Lower leg skin (tissue), 4 donors: ENCODE measurements around the gene POLR3C. TPM values are rescaled to one million over a fixed set of nuclear protein-coding genes. Genes with fewer than 3 reads are reported as not detected.

Source experiments
- DNase-seq, 2 donors: peaks; one replicate each; pipeline ENCODE4 v3.0.0-alpha.2; 2019; ENCODE audit warnings: low spot score in 2 of 2
- H3K4me3 ChIP-seq: fragments of 200-600 bp; sonication (generic); 2 replicates; pipeline ENCODE4 v1.5.1; 2017; ENCODE audit warnings: mild to moderate bottlenecking, low read depth; ENCODE audit not compliant: poor library complexity, severe bottlenecking
- POLR2A ChIP-seq, 2 donors: fragments of 450-650 bp; IDR thresholded peaks; one replicate each; pipeline ENCODE4 v1.6.1; 2016 to 2017; ENCODE audit warnings: antibody characterized with exemption in 2 of 2, mild to moderate bottlenecking in 1 of 2, moderate library complexity in 1 of 2
- WGBS, 2 donors: methylation state at CpG; one replicate each; pipeline ENCODE4 v1.1.5; 2018; 5-methylcytosine and 5-hydroxymethylcytosine counted together
- intact Hi-C: fragments of 100-400 bp; cut with DNase I; formaldehyde crosslinking; loops from one replicate; pipeline ENCODE4 v1.15.0; 2023; ENCODE audit warnings: low total_unique reads
- total RNA-seq, 4 donors: library from RNA; depleted of rRNA; stranded (reverse); fragments of >200 nt; gene quantifications; one replicate each; pipeline ENCODE4 v1.1.0, GENCODE V29; 2016
- TF ChIP-seq, protein P1 (sequence below), 3 donors: fragments of 450-650 bp; IDR thresholded peaks; one replicate each; pipeline ENCODE4 v1.5.1; 2016; ENCODE audit warnings: antibody characterized with exemption in 3 of 3, mild to moderate bottlenecking in 3 of 3, moderate library complexity in 2 of 3

Gene POLR3C
- total RNA-seq, 4 donors from 2014 or later: 25.1 to 31.3 (median 27.0) TPM

DNA sequence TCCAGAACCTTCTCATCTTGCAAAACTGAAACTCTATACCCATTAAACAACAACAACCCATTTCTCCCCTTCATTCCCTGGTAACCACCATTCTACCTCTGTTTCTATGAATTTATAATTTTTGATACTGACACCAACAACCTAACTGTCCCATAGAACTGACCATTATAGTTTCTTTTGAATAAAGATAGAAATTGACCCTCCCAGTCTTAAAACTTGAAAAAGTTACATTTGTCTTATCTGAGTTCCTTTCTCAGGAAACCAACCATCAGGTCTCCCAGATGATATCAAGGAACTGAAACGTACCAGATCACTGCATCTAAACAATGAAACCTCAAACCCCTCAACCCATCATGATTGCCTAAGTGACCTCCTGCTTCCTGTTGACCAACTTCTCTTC is 27.2 kb upstream of the POLR3C start:
- 0 to 80% methylated on average over 1 of the region's 1 CpG for WGBS, 2 donors
- TF ChIP-seq, protein P1, sequence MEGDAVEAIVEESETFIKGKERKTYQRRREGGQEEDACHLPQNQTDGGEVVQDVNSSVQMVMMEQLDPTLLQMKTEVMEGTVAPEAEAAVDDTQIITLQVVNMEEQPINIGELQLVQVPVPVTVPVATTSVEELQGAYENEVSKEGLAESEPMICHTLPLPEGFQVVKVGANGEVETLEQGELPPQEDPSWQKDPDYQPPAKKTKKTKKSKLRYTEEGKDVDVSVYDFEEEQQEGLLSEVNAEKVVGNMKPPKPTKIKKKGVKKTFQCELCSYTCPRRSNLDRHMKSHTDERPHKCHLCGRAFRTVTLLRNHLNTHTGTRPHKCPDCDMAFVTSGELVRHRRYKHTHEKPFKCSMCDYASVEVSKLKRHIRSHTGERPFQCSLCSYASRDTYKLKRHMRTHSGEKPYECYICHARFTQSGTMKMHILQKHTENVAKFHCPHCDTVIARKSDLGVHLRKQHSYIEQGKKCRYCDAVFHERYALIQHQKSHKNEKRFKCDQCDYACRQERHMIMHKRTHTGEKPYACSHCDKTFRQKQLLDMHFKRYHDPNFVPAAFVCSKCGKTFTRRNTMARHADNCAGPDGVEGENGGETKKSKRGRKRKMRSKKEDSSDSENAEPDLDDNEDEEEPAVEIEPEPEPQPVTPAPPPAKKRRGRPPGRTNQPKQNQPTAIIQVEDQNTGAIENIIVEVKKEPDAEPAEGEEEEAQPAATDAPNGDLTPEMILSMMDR (IDR thresholded peaks at IDR 0.05): no peak
- no peak for TF ChIP-seq POLR2A (IDR thresholded peaks at IDR 0.05)

GRCh38 chr1:145799806-145800205 is 24.2 kb upstream of the POLR3C start:
- TF ChIP-seq, protein P1 (IDR thresholded peaks at IDR 0.05): no peak
- no peak for TF ChIP-seq POLR2A (IDR thresholded peaks at IDR 0.05)
- DNase-seq: no peak
- intact Hi-C loops: no loop called here
- no peak overlapping the region for H3K4me3 ChIP-seq
- 85 to 90% methylated on average over 2 of the region's 2 CpGs for WGBS, 2 donors

More for the DNA sequence above, 27.2 kb upstream of the POLR3C start:
- DNase-seq: no peak
- intact Hi-C loops: no loop called here
- H3K4me3 ChIP-seq: no peak overlapping the region

- intact Hi-C loops: no loop called here
- TF ChIP-seq POLR2A (IDR thresholded peaks at IDR 0.05): no peak
- TF ChIP-seq, protein P1 (IDR thresholded peaks at IDR 0.05): no peak
- 54 to 57% methylated on average over 3 of the region's 3 CpGs for WGBS, 2 donors
- no peak overlapping the region for H3K4me3 ChIP-seq
- DNase-seq: no peak
These were observed 19.6 kb upstream of the POLR3C start for GRCh38 chr1:145804235-145805045.

DNA sequence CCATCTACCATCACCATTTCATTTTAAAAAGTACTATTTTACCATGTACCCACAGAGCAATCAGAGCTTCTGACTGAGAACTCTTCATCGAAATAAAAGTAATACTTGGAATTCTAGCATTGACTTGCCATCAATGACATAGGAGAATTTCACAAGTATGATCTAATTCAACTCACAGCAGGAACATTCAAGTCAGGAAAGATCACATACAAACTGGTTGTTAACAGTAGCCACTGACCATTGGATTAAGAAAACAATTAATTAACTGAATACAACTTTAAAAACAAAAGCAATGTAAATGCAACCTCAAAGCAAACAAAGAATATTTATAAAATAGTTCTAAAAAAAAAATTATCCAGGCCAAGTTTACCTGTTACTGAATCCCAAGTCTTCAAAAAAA is 18.9 kb upstream of the POLR3C start:
- 66 to 80% methylated on average over 1 of the region's 1 CpG for WGBS, 2 donors
- no peak for TF ChIP-seq POLR2A (IDR thresholded peaks at IDR 0.05)
- TF ChIP-seq, protein P1 (IDR thresholded peaks at IDR 0.05): no peak
- no peak for DNase-seq
- no peak overlapping the region for H3K4me3 ChIP-seq
- intact Hi-C loops: no loop called here

- WGBS, 2 donors: 96 to 99% methylated on average over 4 of the region's 4 CpGs
- DNase-seq: no peak
- intact Hi-C loops: no loop called here
- no peak for TF ChIP-seq POLR2A (IDR thresholded peaks at IDR 0.05)
- TF ChIP-seq, protein P1 (IDR thresholded peaks at IDR 0.05): no peak
- no peak overlapping the region for H3K4me3 ChIP-seq
These were observed 17.6 kb upstream of the POLR3C start for GRCh38 chr1:145806408-145806807.
